Left lobe of liver (tissue), 2 donors: Measurements from ENCODE around the gene FHIT. TPM values are rescaled to one million over a fixed set of nuclear protein-coding genes. Genes with fewer than 3 reads are reported as not detected.

Source experiments
- ATAC-seq: fragments of 200-7000 bp; cut with Tn5 transposase; one replicate; pipeline ENCODE4 v1.9.1; 2020; ENCODE audit warnings: mild to moderate bottlenecking, moderate library complexity
- DNase-seq: peaks from one replicate; pipeline ENCODE4 v3.0.0-alpha.2; 2020; ENCODE audit warnings: low spot score
- total RNA-seq: library from RNA; stranded (reverse); gene quantifications from one replicate; pipeline ENCODE4 v1.2.1, GENCODE V29; 2021
- donor health status: DM: no; HTN: no; CAD: no; lungs with moderate emphysema.
- donor health status: DM: no; HTN: yes; CAD: no.

Gene FHIT
- total RNA-seq, 1 donor from 2014 or later: 5.1 TPM

DNA sequence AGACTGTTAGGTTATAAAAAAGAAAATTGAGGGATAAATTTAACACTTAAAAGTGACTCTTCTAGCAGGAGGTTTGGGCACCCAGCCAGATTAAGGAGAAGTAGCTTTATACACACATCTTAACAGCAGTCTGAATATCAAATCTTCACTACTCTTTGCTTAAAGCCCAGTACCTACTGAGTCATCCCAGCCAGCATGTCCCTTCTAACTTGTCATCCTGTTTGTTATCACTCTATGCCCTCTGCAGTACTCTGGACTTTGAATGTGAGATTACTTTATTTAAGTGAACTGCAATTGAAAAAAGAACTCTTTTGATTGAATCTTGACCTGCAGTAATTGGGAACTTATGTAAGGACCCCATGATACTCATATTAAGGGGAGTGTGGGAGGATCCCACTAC is 77.6 kb downstream of the FHIT start:
- peak; percentile 81 for ATAC-seq
- no peak for DNase-seq

DNA sequence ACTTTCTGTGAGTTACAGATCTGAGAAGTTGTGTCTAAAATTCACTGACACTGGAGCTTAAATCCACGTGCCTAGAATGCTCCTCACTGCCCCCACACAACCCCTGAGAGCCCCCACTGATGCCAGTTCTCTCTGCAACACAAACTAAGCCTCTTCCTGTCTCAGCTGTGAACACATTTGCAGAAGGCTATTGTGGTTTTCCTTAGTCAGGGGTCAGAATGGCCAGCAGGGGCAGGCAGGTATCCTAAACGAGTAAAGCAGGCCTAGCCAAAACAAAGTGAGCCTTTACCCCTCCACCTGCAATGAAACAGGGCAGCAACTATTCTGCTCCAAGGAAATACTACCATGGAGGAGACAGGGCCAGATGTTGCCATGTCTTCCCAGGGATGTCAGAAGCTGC is 78.6 kb downstream of the FHIT start:
- DNase-seq: peak; percentile 52

DNA sequence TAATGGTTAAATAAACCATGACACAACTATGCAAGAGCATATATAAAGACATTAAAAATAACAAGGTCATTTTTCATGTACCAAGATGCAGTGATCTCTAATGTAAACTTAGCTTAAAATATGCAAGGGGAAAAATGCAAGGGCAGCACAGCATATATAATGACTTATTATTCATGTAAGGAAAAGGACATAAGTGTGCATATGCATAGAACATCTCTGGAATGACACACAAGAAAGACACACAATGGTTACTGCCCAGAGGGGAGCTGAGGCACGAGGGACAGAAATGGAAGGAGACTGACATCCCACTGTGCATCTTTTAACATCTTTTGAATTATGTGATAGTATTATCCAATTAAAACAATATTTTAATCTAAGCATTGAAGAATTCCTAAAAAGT is 79.0 kb downstream of the FHIT start:
- ATAC-seq (no peak), DNase-seq (no peak)

More for the DNA sequence above, 78.6 kb downstream of the FHIT start:
- peak; percentile 89 for ATAC-seq

DNA sequence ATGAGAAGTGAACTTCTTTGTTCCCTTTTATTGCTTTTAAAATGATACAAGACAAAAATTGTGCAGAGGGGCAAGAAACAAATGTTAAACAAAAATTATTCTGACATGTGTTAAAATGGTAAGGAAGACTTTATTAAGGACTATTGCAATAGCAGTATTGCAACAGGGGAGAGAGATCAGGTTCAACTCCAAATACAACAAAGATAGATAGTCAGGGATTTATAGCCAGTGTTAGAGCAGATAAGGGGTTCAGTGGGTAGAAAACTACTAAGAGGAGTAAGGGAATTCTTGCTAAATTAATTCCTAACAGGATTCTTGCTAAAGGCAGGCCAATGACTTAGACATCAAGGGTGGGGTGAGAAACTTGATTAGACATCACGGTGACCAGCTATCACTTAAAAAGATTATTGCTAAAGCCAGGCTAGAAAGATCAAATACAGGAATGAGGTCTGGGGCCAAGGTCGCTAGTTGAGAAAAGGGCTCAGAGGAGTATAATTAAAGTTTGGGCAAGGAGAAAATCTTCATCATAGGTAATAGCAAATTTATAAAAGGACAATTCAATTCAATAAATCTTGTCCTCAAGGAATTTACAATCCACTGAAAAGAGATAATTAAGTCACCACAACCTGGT is 81.5 kb downstream of the FHIT start:
- peak; percentile 78 for ATAC-seq
- no peak for DNase-seq

DNA sequence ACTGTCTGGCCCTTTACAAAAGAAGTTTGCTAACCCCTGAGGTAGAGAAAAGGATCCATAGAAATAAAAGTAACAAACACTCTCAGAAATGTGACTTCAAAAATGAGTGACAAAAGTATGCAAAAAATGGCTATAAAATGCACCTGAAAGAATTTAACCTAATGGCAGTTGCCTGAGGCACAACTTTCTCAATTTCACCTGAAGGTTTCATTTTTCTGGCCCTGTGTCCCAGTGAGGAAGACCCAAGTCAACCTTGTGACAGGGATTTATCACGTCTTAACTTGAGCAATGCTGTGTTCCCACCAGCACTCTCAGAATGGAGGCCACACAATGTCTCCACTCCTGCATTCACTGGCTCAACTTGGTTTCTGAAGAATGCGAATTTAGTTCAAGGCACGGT is 83.0 kb downstream of the FHIT start:
- ATAC-seq: no peak
- no peak for DNase-seq

DNA sequence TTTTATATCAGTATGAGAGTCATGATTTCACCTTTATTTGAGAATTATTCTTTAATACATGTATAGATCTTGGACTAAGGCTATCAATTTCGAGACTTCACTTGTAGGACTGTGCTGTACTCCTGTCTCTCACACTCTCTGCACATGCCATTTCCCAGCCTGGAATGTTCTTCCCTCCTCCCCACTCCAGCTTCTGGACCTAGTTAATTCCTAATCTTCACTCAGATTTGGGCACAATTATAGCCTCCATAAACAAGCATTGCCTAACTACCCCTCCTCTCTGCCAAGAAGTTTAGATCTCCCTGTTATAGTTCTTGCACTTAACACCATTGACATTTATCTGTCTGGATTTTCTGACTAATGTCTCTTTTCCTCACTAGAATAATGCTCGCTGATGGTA is 88.3 kb downstream of the FHIT start:
- DNase-seq: peak; percentile 69

DNA sequence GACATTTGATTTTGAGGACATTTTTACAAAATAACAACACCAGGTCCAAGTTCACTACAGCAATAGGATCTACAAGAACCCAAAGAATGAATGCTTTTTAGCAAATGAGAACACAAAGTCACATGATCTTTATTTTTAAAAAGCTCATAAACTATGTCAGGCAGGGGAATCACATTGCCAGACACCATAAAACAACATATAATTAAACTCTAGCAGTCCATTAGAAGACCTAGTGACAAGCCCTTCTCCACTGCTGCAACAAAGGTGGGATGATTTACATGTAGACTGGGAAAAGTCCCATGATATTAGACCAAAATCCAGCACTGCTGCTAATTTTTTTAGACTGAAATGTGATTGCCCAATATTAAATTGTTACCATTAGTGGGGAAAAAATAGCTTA is 92.6 kb downstream of the FHIT start:
- DNase-seq: no peak
- no peak for ATAC-seq

More for the DNA sequence above, 88.3 kb downstream of the FHIT start:
- peak; percentile 97 for ATAC-seq

DNA sequence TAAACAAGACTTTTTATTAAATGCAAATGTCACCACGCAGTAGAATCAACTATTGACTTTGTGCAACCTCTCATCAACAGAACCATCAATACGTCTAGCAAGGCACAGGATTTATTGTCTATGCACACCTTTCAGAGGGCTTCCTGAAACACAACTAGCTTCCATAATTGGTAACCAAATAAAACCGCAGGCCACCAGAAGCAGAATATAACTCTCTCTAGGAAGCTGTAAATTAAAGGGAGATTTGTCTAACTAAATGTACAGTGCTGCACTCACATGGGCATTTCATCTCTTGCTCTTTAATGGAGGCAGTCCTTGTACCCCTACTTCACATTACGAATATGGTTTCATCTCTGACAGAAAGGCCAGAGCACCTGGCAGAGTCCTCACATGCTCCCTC is 93.0 kb downstream of the FHIT start:
- DNase-seq (no peak), ATAC-seq (no peak)

DNA sequence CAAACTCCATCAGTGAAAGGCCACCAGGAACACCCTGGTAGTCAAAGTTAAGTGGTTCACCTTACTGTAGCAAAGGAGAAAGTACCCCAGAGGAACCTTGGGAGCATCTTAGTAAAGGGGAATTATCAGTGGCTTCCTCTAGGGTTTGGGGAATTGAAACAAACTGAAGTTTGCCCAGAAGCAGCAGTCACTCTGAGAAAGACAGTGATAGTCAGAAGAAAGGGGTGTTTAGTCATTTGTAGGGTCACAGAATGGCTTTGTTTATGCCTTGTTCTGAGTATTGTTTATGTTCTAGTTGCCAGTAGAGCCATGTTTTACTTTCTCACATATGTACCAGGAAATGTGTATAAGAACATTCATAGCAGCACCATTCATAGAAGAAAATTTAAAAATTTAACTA is 93.8 kb downstream of the FHIT start:
- no peak for DNase-seq
- ATAC-seq: no peak

DNA sequence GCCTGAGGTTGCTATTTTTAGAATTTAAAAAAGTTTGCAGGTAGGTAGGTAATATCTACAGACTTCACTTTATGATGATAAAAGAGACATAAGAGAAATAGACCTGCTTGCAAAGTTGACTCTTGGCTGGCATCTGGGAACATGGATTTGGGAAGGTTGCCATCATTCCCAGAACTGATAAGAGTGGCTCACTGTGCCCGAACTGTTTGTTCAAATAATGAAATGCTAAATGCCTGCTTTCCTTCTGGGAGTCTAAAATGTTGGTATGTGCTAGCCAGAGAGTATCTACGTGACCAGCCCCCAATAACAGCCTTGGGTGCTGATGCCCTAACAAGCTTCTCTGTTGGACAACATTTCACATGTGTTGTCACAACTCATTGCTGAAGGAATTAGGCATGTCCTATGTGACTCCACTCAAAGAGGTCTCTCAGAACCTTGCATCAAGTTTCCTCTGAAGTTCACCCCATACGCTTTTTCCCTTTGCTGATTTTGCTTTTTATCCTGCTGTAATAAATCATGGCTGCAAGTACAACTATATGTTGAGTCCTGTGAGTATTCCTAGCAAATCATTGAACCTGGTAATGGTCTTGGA is 95.5 kb downstream of the FHIT start:
- peak; percentile 91 for ATAC-seq
- DNase-seq: peak; percentile 76

DNA sequence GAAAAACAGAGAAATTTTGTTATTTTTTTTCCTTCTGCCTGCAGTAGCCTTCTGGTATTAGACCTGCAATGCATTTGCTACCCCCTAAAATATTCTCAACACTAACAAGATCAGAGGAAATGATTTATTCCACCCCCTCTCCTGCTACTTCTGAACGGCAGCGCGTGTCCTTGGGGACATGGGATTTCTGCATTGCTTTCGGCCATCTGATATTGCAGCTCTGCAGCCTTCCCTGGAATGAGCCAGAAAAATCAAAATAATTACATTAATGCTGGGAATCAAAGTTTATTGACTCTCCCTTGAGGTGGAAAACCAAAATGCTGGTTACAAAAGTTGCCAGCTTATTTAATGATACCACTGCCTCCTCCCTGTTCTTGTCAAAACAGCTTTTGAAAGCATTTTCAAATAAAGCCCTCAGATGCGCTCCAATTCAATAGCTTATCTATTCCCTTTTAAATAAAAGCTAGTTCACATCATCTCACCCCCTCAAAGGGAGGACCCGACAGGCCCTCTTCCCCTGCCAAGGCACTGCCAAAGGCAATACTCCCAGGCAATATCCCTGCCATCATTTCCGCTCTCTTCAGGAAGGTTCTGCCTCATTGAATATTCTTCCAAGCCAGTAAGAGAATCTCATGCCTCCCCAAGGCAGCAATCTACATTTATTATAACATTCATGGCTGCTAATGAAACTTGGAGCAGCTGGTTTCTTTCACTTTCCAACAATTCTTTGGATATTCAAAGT is 96.6 kb downstream of the FHIT start:
- ATAC-seq: peak; percentile 41

DNA sequence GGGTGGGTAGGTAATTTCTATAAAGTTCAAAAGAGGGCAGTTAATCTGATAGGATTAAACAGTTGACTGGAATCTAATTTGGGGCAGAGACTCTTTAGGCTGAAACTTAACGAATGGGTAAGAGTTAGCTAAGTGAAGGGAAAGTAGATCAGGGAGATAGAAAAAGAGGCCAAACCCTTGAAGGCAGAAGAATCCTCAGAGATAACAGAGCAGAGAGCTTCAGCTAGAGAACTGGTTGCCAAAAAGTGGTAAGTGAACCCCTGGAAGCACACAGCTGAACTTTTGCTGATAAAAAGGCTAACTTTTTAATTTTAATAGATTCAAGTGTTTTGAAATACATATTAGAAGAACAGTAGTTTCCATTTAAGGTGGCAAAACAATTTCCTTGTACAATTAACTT is 99.2 kb downstream of the FHIT start:
- ATAC-seq: no peak

More for the DNA sequence above, 96.6 kb downstream of the FHIT start:
- DNase-seq: no peak

DNA sequence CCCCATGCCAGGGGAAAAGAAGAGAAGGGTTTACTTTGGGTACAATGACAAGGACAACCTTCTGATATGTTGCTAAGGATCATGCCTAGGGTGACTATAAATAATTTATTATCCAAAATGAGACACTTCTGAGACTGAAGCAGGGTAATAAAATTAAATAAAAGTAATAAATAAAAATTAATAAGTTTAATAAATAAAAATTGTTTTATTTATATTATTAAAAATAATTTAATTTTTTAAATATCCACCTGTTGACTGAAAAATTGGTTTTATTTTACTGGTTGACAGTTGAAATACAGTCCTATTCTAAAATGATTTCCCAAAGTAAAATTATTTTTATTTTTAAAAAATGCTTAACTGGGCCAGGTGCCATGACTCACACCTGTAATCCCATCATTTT is 102.0 kb downstream of the FHIT start:
- DNase-seq: no peak
- ATAC-seq: no peak

More for the DNA sequence above, 99.2 kb downstream of the FHIT start:
- DNase-seq: no peak

DNA sequence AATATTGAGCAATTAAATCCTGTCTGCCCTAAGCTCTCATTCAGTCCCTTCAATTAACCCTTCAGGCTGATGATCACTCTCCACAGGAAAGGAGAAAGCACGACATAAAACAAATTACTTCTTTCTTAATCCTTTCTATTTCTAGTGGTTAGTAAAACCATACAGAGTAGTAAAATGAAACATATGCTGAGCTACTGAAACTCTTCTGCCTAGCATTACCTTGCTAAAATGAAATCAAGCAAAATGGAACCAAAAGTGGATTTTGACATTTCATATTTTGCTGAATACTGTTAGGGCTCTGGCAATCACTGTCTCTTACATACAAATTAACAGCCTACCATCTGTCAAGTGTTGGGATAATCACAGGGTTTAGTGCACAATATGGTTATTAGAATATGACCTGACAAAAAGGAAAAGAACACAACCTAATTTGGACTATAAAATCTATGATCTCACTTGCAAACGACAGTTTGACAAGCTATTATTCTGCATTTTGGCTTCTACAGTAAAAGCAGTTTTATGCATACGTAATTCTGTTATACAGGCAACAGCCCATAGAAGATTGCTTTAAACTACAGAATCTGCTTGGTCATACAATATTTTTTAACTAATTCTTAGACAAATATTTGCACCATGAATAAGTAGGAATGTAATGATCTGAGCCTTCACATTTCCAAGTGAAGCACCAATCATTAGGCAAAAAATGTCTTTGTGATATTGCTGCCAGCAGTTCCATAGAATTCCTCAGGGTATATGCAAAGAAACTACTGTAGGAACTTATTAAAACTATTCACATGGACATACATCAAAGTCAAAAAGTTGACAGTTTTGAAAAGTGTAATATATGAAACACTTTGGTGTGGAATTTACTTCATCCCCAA is 105.0 kb downstream of the FHIT start:
- DNase-seq (no peak), ATAC-seq (no peak)

DNA sequence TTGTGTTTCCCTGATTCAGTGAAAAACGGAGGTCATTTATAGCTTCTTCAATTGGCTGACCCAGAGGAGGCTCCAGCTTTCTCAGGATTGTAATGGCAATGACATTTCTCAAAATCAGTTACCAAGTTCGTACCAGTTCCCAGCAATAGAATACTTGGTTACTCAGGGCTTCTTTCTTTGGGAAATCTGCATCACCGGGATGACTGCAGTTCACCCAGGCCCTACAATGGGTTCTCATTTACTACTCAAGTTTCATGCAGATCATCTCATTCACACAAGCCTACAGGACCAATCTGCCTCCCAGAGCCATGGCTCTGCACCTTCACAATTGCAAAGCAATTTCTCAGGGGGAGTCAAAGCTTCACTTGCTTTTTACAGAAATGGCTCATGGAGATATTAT is 109.6 kb downstream of the FHIT start:
- no peak for DNase-seq
- ATAC-seq: no peak

DNA sequence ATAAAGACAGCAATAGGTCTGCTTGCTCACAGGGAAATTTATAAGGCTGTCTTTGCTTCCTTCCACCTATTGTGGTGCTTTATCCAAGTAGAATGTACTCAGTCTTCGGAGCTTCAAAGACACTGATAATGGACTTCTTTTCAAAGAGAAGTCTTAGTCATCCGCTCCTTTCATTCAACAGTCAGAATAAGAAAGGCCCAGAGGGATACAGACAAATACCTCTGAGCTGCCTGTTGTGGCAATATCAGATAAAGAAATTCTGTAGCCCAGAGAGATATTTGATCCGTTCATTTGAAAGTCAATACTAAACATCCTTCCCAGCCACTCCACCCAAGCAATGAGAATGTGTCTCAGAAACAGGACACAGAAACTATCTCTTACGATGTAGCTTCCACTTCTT is 110.0 kb downstream of the FHIT start:
- DNase-seq (no peak), ATAC-seq (no peak)

DNA sequence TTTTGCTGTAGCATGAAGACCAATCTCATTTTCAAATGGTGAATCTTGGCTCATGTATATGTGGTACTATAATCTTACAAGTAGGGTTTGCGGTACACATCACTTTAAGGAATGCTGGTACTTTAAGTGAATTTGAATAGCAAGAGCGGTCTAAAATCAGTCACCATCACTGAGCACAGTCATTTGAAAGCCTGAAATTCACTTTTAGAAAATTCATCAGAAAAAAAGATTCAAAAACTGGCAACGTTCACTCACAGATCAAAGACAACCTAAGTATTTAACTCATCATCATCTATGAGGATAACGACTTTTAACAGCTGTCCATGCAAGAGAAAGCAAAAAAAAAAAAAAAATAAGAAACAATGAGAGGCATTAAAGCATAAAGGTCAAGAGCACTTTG is 111.6 kb downstream of the FHIT start:
- no peak for ATAC-seq
- DNase-seq: no peak

DNA sequence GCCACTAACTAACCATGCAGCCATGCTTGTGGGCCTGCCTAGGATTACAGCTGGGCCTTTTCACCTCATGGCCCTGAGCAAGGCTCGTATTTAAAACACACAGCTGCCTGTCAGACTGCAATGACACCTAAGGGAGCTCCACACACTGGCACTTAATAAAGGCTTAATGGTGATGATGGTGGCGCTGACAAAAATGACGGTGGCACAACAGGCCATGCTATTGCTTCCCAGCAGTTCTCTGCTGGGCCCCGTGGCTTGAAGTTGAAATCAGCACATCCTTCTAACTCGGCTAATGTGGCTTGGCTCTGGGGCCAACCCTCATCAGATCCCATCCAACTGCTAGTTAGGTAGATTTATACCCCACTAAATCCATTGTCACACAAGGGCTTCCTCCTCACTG is 112.9 kb downstream of the FHIT start:
- ATAC-seq (no peak), DNase-seq (no peak)

DNA sequence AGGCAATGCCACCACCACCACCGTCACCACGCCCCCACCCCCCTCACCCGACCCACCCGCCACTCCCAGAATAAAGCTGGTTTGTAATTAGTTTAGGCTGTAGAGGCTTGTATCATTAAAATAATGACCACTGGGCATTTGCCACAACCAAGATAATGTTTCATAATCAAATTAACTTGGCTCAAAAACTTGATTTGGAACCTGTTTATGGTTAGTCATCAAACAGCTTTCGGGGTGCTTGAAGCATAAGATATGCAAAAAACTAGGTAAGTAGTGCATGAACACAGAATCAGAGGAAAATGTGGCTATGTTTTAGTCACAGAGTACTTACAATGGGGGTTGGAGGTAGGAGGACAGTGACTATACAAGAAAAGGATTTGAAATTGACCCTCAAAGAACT is 115.1 kb downstream of the FHIT start:
- ATAC-seq: no peak
- no peak for DNase-seq

DNA sequence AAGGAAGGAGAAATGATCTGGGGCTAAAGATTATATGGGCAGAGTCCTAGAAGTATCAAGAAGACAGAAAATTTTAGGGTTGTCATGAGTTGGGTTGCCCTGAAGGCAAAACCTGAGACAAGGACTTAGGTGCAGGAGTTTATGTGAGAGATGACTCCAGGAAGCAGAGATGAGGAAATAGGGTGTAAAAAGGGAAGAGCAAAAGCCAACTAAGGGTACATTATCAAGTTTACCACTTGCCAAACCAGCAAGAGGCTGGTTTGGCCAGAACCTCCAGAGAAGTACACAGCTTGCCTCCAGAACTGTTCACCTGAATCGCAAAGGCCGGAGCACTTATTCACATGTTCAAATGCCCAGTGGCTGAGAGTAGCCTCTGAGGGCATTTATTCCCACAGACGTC is 116.7 kb downstream of the FHIT start:
- ATAC-seq (no peak), DNase-seq (no peak)

DNA sequence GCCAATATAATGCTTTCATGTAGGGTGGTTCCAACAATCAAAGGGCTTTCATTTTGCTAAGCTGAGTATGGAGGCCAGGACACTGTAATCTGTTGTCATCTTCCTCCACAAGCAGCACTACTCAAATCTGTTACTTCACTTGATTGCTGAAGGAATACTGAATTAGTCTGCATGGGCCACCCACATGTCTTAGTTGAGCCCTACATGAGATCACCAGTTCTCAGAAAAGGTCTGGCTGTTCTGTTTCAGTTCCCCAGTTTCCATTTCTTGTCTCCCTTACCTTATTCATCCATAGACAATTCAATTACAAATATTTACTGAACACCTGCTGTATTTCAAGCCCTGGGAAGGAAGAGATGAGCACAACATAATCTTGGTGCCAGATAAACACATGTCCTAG is 119.2 kb downstream of the FHIT start:
- DNase-seq: no peak
- no peak for ATAC-seq
